GM21717 (cell line): ENCODE results near the gene TENM3.

ENCODE experiments used
- ATAC-seq: cut with Tn5 transposase; IDR thresholded peaks from one replicate; pipeline ENCODE4 v1.9.1; 2021; ENCODE audit warnings: mild to moderate bottlenecking, moderate library complexity; ENCODE audit not compliant: unreplicated experiment

TENM3 gene

DNA sequence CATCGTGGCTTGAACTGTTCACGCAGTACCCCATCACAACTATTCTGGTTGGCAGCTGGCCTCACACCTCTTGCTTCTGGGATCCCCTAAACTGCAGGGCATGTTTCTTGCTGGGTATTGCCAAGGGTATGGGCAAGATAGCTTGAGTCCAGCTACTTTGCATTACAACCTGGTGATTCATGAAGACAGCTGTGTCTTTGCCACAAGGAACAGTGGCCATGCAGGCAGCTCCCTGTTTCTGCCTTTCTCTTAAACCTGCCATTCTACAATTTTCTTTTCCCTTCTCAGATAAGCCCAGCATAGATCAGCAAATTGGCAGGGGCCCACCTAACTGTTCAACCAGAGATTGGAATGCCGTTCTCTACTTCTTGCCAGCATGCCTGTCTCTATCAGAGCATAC is 42.8 kb downstream of the TENM3 start:
- no peak for ATAC-seq

DNA sequence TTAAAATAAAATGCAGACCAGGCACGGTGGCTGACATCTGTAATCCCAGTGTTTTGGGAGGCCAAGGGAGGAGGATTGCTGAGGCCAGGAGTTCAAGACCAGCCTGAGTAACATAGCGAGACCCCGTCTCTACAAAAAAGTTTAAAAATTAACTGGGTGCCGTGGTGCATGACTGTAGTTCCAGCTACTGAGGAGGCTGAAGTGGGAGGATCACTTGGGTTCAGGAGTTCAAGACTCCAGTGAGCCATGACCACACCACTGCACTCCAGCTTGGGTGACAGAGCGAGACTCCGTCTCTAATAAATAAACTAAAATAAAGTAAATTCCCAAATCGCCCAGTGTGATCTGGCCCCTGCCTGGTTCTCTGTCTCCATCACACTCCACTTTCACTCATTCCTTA is 43.7 kb downstream of the TENM3 start:
- ATAC-seq, result no peak

DNA sequence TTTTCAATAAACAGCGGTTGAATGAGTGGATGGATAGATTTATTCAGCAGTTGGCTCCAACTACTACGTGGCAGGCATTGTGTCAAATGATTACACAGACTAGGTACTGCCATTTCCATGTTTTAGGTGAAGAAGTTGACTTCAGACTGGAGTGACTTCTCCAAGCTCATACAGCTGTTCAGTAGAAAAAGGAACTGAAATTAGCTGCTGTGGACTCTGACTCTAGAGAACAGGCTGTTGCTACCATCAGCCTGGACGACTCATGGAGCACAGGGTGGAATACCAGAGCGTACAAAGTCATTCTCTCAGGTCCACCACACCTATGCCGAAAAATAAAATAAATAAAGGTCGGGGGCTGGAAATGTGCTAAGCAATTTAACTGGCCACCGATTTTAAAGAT is 45.3 kb downstream of the TENM3 start:
- ATAC-seq, result no peak

DNA sequence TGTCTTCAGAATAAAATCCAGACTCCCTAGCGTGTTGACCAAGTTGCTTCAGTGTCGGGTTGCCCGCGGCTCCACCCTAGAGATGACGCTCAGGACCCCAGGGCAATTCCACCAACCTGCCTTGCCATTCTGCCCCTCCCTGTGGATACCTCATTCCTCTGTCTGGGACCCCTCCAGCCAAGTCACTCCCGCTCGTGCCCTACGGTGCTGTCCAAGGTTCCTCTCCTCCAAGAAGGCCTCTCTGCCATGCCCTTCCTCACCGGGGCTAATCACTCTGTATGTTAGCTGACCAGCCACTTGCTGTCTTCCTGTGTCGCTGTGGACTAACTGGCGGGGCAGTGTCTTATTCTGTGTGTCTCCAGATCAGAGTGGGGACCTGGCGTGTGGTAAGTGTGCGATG is 46.6 kb downstream of the TENM3 start:
- no peak for ATAC-seq

DNA sequence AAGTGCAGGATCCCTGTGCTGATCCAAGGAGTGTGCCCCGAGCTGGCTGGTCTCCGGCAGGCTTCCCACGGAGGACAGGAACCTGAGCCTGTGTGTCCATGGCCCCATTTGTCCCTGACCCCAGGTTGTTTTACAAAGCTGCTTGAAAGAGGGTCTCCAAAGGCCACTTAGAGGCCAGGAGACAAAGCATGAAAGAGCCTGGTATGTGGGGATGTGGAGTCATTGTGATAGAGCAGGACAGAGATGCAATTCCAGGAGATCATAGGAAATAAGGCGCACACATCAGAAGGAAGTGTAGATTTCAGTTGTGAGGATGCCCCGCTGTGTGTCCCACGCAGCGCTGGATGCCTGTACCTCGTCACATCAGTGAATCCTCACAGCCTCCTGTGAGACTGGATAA is 48.0 kb downstream of the TENM3 start:
- no peak for ATAC-seq

DNA sequence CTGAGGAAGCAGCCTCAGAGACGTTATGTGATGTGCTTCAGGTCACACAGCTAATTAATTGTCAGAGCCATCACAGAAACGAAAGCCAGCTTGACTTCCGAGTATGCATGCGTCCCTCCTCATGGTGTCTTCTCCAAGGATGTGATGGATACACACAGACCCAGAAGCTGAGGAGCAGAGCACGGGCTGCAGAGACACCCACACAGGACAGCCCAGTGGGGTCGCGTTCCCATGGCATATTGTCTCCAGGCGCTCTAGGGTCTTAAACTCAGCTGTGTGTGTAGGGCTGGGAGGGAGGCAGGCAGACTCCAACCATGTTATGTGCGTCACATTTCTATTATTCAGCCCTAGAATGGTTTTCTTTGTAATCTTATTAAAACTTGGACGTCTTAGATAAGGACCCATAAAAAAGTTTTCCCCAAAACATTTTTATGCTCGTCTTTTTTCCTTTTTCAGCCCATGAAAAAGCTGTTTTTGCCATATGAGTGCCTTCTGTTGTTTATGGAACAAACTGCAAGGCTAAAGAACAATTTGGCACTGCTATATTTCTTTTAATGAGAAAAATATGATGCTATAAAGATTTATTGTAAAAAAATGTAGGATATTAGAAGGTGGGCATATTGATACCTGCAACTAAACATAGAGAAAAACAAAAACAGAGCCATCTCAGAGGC is 48.5 kb downstream of the TENM3 start:
- no peak for ATAC-seq

DNA sequence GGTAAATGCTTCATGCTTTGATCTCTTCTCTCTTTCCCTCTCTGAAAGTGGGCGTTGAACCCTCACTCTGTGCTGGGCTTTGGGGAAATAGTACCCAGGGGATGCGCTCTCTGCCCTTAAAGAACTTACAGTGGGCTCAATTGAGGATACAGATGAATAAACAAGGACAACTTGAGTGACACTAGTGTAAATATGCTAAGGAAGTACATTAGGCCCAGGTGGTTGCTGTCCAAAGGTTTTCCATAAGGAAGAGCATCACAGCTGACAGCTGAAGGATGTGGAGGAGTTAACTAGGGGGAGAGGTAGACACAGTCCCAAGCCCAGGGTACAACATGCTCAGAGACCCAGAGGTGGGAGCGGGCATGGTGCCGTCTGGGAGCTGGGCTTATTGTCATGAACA is 49.4 kb downstream of the TENM3 start:
- no peak for ATAC-seq

DNA sequence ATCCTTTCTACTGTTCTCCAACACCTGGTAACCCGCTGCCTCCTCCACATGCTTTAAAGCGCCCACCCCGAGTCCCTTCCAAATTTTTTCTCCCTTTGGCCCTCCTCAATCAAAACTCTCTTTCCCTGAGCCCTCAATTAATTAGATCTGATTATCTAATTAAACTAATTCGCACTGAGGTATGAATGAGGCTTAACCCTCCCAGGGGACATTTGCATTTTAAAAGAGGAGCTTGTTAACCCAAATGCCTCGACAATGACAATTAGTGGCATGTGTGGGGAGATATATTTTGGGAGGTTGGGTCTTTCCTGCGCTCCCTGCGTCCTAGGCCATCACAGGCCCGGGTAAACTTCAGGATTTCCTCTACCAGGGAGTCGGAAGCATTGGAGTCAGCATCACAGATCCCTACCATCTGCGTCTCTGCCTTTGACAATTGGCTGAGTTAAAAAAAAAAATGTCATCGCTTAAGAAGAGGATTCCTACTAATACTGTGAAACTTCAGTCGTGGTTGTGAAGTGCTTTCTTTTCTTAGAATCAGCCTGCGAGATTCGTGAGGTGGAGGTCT is 50.6 kb downstream of the TENM3 start:
- no peak for ATAC-seq

DNA sequence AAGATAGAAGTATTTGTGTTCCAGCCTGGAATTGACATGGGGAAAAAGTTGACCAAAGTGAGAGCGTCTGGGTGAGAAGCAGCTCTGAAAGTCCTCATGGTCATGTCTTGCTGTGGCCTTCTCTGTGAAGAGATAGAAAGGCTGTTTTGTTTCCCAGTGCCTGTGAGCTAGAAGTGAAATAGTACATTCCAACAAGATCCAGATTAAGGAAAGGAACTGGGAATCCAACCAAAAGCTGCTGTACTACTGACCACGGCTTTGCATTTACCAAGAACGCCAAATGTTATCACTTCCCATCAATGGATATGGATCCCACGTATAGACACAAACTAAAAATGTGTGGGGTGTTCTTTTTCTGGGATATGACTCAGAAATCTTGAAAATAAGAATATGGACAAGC is 51.2 kb downstream of the TENM3 start:
- ATAC-seq, result no peak

DNA sequence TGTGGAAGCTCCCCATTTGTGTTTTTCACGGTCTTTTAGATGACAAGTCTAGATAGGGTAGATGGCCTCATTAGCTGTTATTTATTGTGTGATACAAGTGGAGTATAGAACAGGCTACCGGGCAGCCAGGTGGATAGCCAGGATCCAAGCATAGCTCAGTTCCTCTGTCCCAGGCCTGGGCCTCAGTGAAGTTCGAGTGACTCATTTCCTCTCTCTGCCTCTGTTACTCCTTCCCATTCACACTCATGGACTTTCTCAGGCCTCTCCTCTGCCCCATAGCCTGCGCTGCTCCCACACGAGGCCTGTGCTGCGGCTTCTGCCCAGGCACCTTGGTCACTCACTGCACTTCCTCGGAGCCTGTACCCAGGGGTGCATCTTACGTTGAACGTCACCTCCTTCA is 54.5 kb downstream of the TENM3 start:
- ATAC-seq, result no peak

DNA sequence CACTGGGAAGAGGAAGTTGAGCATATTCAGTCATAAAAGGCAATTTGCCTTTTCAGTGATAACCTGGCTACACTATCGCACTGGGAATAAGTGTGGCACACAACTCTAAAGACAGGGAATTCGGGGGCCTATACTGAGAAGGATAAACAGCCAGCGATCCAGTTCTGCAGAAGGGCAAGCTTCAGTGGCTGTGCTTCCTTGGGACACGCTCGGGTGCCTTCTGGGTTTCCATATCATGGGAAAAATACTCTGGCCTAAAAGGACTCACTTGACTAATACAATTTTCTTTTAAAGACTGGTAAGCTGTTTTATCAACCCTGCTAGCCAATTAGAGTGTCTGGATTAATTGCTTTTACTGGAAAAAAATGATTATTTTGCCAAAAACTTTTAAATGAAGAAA is 58.5 kb downstream of the TENM3 start:
- no peak for ATAC-seq

DNA sequence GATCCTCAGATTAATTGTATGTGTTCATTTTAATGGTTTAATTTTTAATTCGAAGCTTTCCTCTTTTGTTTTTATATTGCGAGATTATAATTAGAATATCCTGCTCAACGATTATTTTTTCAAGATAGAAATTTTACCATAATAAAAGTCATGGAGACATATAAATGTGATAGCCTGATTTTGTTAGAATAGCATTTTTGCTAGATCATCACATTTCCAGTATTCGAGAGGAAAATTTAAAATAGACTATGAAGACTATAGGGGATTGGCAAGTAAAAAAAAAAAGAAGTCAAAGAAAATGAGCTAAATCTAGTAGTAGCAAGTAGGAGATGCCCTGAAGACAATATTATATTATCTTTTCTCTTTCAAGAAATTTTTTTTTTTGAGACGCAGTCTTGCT is 60.6 kb downstream of the TENM3 start:
- ATAC-seq, result no peak

DNA sequence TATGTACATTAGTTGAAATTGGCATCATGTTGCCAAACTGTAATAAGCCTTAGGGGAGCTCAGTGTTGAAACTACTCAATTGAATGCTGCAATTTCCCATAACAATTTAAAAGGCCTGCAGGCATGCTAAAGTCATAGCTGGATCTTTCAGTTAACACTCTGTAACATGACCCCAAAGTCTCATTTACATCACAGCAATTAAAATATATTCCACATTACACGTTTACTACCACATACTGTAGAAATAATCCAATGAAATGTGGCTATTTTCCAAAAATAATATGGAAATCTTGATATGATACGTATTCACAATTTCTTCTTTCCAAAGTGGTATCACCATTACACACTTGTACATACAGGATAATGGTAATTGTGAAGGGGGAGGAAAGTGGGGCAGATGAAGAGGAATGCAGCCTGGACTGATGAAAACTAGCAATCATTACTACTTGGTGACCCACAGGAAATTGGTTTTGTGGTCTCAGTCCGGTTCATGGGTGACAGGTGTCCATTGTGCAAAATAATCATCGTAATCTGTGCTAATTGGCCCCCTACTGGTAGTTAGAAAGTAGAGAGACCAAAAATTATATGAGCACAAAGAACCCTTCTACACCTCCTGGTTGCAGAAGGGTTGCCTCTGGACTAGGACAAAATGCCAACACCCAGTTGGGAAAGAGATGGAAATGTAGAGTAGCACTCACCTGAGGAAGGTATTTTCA is 63.7 kb downstream of the TENM3 start:
- no peak for ATAC-seq

DNA sequence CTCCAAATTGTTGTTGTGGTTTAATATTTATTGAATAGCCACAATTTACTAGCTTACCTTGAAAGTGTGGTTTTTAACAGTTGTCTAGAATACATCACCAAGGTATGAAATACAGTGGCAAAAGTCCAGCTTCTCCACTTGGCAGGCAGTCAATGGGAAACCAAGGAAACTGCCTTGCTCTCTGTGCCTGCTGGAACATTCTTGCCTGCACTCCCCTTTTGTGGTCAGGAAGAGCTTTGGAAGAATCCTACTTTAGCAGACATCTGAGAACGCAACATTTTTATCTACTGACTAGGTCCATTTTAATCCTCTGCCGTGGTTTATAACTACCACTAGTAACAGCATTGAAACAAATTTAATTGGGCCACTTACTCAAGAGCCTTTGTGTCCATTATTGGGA is 64.5 kb downstream of the TENM3 start:
- ATAC-seq, result no peak

DNA sequence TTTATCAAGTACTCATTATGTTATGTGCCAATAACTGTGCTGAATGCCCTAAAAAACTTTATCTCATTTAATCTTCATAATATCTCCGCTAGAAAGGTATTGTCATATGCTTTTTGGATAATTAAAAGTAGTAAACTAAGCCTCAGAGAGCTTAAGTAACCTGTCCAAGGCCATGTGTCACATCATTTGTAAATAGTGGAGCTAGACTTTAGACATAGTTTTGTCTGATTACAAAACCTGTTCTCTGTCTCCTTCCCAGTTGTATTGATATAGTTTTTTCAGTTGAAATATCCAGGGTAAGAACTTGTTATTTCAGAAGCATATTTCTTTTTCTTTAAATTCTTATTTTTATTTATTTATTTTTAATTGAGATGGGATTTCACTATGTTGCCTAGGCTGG is 66.7 kb downstream of the TENM3 start:
- ATAC-seq, result no peak

DNA sequence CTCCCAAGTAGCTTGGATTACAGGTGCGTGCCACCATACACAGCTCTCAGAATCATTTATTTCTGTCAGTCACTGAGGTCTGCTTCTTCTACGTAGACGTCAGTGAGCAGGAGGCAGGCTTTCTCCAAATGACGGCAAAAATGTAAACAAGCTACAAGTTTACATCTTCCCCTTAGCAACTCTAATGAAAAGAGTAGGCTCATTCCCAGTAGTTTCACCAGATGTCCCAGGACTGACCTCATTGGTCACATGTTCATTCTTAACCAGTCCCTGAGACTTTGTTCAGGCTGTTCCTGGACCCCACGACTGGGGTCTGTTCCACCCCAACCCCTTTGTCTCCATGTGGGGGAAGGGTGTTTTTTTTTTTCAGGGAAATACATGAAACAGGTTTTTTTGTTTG is 67.1 kb downstream of the TENM3 start:
- ATAC-seq, result no peak

DNA sequence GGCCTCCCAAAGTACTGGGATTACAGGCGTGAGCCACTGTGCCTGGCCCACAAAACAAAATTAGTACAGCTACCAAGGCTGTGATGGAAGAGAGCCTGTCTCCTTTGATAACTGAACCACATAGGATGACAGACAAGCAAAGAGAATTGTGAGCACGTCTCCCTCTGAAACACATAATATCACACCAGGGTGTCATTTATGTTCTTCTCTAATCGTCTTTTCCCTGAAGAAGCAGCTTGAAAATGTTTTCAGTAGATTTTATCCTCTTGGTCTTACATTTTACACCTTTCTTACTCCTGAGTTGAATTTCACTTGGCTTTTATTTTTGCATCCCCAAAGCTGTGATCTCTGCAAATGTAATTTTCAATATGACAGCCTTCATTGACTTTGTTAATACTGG is 67.8 kb downstream of the TENM3 start:
- no peak for ATAC-seq

DNA sequence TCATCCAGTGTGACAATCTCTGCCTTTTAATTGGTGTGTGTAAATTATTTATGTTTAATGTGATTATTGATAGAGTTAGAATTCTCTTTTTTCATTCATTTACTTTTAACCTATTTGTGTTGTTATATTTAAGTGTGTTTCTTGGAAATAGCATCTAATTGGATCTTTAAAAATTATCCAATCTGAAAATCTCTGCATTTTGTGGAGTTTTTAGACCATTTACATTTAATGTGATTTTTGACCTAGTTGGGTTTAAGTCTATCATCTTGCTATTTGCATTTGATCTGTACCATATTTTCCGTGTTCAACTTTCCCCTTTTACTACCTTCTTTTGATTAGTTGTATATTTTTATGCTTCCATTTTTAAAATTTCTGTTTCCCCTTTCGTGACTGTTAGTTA is 71.3 kb downstream of the TENM3 start:
- ATAC-seq, result no peak

DNA sequence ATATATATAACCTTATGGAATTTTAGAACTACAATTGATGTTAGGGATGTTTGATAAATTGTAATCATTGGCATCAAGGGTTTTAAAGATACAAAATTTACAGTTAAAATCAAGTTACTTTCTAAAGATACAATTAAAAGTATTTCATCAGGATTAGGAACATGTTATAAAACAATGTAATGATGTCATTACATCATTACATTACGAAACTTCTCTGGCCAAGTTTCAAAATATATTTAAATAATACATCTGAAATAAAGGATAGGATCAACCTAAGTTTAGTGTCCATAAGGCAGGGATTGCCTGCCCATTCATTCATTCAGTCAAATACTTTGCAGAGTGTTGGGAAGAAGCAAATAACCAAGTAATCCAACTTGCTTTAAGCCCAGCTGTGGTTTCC is 75.1 kb downstream of the TENM3 start:
- no peak for ATAC-seq

DNA sequence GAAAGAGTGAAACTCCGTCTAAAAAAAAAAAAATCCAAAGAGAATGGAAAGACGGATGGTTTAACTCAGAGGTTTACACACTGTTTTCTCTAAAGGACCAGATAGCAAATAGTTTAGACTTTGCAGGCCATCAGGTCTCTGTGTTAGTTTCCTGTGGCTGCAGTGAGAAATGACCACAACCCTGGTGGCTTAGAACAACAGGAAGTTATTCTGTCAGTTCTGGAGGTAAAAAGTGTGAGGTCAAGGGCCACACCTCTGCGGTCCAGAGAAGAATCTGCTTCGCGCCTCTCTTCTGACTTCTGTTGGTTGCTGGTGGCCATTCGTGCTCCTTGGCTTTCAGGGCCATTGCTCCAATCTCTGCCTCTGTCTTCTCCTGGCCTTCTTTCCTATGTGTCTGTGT is 76.9 kb downstream of the TENM3 start:
- ATAC-seq, result no peak

DNA sequence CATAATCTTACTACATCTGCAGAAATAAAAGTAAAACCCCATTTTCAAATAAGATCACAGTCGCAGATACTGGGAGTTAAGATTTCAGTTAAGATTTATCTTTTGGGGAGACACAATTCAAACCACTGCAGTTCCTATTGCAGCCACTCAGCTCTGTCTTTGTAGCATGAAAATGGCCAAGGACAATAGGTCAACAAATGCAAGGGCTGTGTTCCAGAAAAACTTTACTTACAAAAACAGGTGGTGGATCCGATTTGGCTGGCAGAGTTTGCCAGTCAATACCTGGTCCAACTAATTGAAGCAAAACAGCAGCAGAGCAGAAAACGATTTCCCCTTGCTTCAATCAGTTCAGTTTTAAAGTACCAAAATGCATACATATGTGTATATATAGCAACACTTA is 77.4 kb downstream of the TENM3 start:
- ATAC-seq, result no peak

DNA sequence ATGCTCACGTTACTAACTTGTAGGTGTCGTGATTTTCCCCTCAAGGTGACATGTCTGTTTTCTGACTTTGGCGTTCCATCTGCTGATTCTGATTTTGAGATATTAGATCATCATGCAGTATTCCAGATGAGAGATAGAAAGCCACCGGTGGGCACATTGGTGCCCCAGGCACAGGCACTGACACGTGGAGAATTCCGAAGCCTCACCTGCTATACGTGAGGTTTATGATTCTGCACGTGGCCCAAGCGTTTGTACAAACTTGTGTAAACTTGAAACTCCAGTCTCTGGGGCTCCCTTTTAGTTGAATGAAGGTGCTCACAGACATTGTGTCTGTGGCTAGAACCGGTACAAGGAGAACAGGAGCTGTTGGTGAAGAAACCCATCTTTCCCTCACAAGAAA is 81.1 kb downstream of the TENM3 start:
- ATAC-seq, result no peak

DNA sequence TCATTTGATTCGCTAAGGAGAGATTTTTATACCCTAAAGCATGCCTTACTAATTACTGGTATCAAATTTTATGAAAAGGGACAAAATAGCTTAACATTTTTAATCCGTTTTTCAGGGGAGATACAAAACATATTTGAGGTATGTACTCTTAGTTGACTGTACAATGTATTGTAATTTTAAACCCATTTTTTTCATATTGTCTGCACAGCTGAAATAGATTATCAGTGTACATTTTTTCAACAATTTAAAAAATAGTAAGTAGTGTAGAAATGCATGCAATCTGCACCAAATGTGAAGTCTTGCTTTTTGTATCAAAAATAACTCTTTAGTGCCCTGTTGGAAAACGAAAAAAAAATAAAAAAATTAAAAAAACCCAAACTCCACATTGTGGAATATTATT is 82.2 kb downstream of the TENM3 start:
- ATAC-seq, result no peak
